PC-9 (cell line): Measurements from ENCODE around the gene KRT36.

Experiments
- CTCF ChIP-seq: fragments of 200-600 bp; sonication (generic); conservative IDR thresholded peaks from 2 replicates; pipeline ENCODE4 v1.6.1; 2017; ENCODE audit warnings: mixed run types, antibody characterized with exemption, mild to moderate bottlenecking, moderate library complexity
- EZH2 ChIP-seq: fragments of 200-600 bp; sonication (generic); IDR thresholded peaks from 2 replicates; pipeline ENCODE4 v1.8.0; 2017; ENCODE audit warnings: antibody characterized with exemption, low read depth

- TF ChIP-seq CTCF (no peak), EZH2 (no peak)
Measured at GRCh38 chr17:41522301-41523224, 32.9 kb upstream of the KRT36 start.
